Panc1 (cell line): ENCODE measurements around the gene KLHL30. TPM values are rescaled to one million over a fixed set of nuclear protein-coding genes. Genes with fewer than 3 reads are reported as not detected.

Experiments
- ATAC-seq: fragments of 200-7000 bp; cut with Tn5 transposase; 2 replicates; pipeline ENCODE4 v1.9.1; 2020; ENCODE audit warnings: mild to moderate bottlenecking, moderate library complexity
- BruUV-seq: library from RNA; stranded (reverse); fragments of 400-500 nt; replicated peaks from 2 replicates; lab custom pipeline; 2021; lab: Mats Ljungman, UMichigan
- CTCF ChIA-PET: fragments of 300-600 bp; sonication (Branson Sonifier 250); formaldehyde crosslinking; loops from one replicate; lab custom pipeline; 2022; ENCODE audit warnings: antibody characterized with exemption; lab: Charles Lee
- POLR2A ChIA-PET: fragments of 300-600 bp; sonication (Branson Sonifier 250); formaldehyde crosslinking; loops from one replicate; lab custom pipeline; 2022; ENCODE audit warnings: antibody characterized with exemption; lab: Charles Lee
- DNase-seq: peaks from one replicate; pipeline ENCODE4 v3.0.0-alpha.2; 2010; ENCODE audit warnings: low read depth, low spot score
- H3K27ac ChIP-seq: 2 replicates; pipeline ENCODE4 v1.5.1; 2011; ENCODE audit warnings: mild to moderate bottlenecking, low read length, inconsistent platforms
- H3K27me3 ChIP-seq: fragments of 200-500 bp; sonication (Bioruptor generic); 2 replicates; pipeline ENCODE4 v1.6.0; 2014; ENCODE audit warnings: low read length, inconsistent platforms; ENCODE audit not compliant: control insufficient read depth, insufficient read depth
- H3K36me3 ChIP-seq: fragments of 200-500 bp; sonication (Bioruptor generic); 2 replicates; pipeline ENCODE4 v1.5.1; 2014; ENCODE audit warnings: inconsistent platforms, mild to moderate bottlenecking, low read length, moderate library complexity; ENCODE audit not compliant: control insufficient read depth, insufficient read depth
- H3K4me1 ChIP-seq: 2 replicates; pipeline ENCODE4 v1.5.1; 2011; ENCODE audit warnings: inconsistent platforms, mild to moderate bottlenecking, low read length, moderate library complexity; ENCODE audit not compliant: control insufficient read depth, insufficient read depth
- H3K4me3 ChIP-seq, 2 experiments: 2 replicates each; pipeline ENCODE4 v1.5.1; 2011 to 2012; ENCODE audit warnings: low read depth in 2 of 2, low read length in 2 of 2, mild to moderate bottlenecking in 2 of 2, inconsistent platforms in 1 of 2, moderate library complexity in 1 of 2
- H3K9me3 ChIP-seq: fragments of 200-500 bp; sonication (Bioruptor generic); 2 replicates; pipeline ENCODE4 v1.5.1; 2014; ENCODE audit warnings: low read depth, mild to moderate bottlenecking, inconsistent platforms, low read length, moderate library complexity; ENCODE audit not compliant: control insufficient read depth, insufficient read depth
- POLR2AphosphoS5 ChIP-seq: IDR thresholded peaks from 2 replicates; pipeline ENCODE4 v1.6.1; 2012; ENCODE audit warnings: mild to moderate bottlenecking, low read depth, low read length, moderate library complexity
- REST ChIP-seq, 2 experiments: IDR thresholded peaks; 2 replicates each; pipeline ENCODE4 v1.6.1; 2011 to 2012; ENCODE audit warnings: low read depth in 2 of 2, control low read depth in 1 of 2, low read length in 1 of 2, mild to moderate bottlenecking in 1 of 2, moderate library complexity in 1 of 2; ENCODE audit not compliant: insufficient read depth in 1 of 2
- SIN3A ChIP-seq: IDR thresholded peaks from 2 replicates; pipeline ENCODE4 v1.6.1; 2012; ENCODE audit warnings: low read depth, mild to moderate bottlenecking, low read length, moderate library complexity, borderline replicate concordance; ENCODE audit not compliant: insufficient read depth
- TCF7L2 ChIP-seq: IDR thresholded peaks from 2 replicates; pipeline ENCODE4 v1.6.1; 2011; ENCODE audit warnings: mild to moderate bottlenecking, low read depth, low read length, inconsistent platforms
- in situ Hi-C: cut with HindIII; loops from 2 replicates; pipeline ENCODE4 v1.10.0; 2016; ENCODE audit warnings: low sequenced_read_pairs, low pct_unique_long_range_greater_than_20kb
- intact Hi-C: fragments of 100-400 bp; cut with micrococcal nuclease; formaldehyde crosslinking; loops from one replicate; pipeline ENCODE4 v1.10.0; 2022; ENCODE audit not compliant: unreplicated experiment
- total RNA-seq: library from RNA; stranded (reverse); gene quantifications from one replicate; pipeline ENCODE4 v1.2.1, GENCODE V29; 2021; ENCODE audit not compliant: unreplicated experiment
- TF ChIP-seq, protein P1 (sequence below): fragments of 450-650 bp; IDR thresholded peaks from 2 replicates; pipeline ENCODE4 v1.5.1; 2017; ENCODE audit warnings: mild to moderate bottlenecking

Gene KLHL30
- total RNA-seq, 1 experiment from 2014 or later: 0.26 TPM

- in situ Hi-C loops (no loop called here), intact Hi-C loops (no loop called here)
- Histone ChIP-seq H3K27ac (0 out of 2 replicates have a peak within 1 kb of the TSS, but pooled peaks have one; percentile 29), H3K4me1 (peaks cover 7% of the 10 kb centered on the region), H3K4me3 (peak within 1 kb of the TSS; percentile 45 to 63), H3K9me3 (no peaks in the 10 kb centered on the region), H3K27me3 (no peaks in the 10 kb centered on the region), H3K36me3 (no peaks in the 10 kb centered on the region)
- CTCF ChIA-PET: no interaction called here
- TF ChIP-seq POLR2AphosphoS5 (no peak), REST (IDR thresholded peaks at IDR 0.05; ENCODE audit: insufficient read depth in 1 of 2, low read depth in 2 of 2, low read length in 1 of 2) (no peak), TCF7L2 (no peak)
- TF ChIP-seq, protein P1, sequence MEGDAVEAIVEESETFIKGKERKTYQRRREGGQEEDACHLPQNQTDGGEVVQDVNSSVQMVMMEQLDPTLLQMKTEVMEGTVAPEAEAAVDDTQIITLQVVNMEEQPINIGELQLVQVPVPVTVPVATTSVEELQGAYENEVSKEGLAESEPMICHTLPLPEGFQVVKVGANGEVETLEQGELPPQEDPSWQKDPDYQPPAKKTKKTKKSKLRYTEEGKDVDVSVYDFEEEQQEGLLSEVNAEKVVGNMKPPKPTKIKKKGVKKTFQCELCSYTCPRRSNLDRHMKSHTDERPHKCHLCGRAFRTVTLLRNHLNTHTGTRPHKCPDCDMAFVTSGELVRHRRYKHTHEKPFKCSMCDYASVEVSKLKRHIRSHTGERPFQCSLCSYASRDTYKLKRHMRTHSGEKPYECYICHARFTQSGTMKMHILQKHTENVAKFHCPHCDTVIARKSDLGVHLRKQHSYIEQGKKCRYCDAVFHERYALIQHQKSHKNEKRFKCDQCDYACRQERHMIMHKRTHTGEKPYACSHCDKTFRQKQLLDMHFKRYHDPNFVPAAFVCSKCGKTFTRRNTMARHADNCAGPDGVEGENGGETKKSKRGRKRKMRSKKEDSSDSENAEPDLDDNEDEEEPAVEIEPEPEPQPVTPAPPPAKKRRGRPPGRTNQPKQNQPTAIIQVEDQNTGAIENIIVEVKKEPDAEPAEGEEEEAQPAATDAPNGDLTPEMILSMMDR: peak; percentile 89
- ATAC-seq (peak; percentile 79), DNase-seq (no peak)
- POLR2A ChIA-PET: no interaction called here
- BruUV-seq: no TSS peak
Observed at GRCh38 chr2:238158509-238159070, 20.1 kb downstream of the KLHL30 start, which contains the start of gene ERFE. Gene ERFE, plus strand, starts transcription at chr2:238158970. Its CDS starts 38 bp downstream, at chr2:238159008.

- no TSS peak for BruUV-seq
- ATAC-seq (peak; percentile 68), DNase-seq (no peak)
- Histone ChIP-seq H3K4me1 (peaks cover 7% of the 10 kb centered on the region), H3K4me3 (peak overlapping the region; percentile 45 to 63), H3K9me3 (no peaks in the 10 kb centered on the region), H3K27me3 (no peaks in the 10 kb centered on the region), H3K27ac (0 out of 2 replicates have a peak overlapping the region, but pooled peaks have one; percentile 29), H3K36me3 (no peaks in the 10 kb centered on the region)
- POLR2A ChIA-PET: no interaction called here
- no peak for TF ChIP-seq POLR2AphosphoS5
- no peak for TF ChIP-seq SIN3A
- TF ChIP-seq, protein P1: peak; percentile 27
- intact Hi-C loops: no loop called here
- in situ Hi-C loops: no loop called here
- CTCF ChIA-PET: interaction anchor here (0.7 kb wide), 1 partner anchor 32 kb away, joined by 3 read pairs; no protein-coding TSS in a partner anchor
Observed at GRCh38 chr2:238159071-238159539, 20.6 kb downstream of the KLHL30 start.
